Measurements from ENCODE around the gene ENTPD5. TPM values are rescaled to one million over a fixed set of nuclear protein-coding genes. Genes with fewer than 3 reads are reported as not detected.
"Not testable (repeated sequence)": the region's sequence is repeated elsewhere in the genome, so short reads cannot be mapped to it uniquely, and the experiment has no call there.

ENTPD5 gene
- total RNA-seq, 6 experiments from 2014 or later = 96.6 to 334 (median 150) TPM

- Histone ChIP-seq H3K27ac (peak overlapping the region in 2 of 3 donors; percentile 93 to 95), H3K9me3 (no peaks in the 10 kb centered on the region), H3K36me3 (no peaks in the 10 kb centered on the region), H3K27me3 (no peaks in the 10 kb centered on the region), H3K4me3 (peak overlapping the region in 1 of 3 donors; percentile 2), H3K4me1 (peaks cover 0 to 42% (median 19%) of the 10 kb centered on the region in 4 donors)
- DNase-seq (no peak), ATAC-seq (no peak)
- WGBS (ENCODE audit: insufficient coverage, low coverage, low lambda C conversion rate, missing lambda C conversion rate) = 51% methylated on average over 7 of the region's 7 CpGs
- TF ChIP-seq, protein P1, sequence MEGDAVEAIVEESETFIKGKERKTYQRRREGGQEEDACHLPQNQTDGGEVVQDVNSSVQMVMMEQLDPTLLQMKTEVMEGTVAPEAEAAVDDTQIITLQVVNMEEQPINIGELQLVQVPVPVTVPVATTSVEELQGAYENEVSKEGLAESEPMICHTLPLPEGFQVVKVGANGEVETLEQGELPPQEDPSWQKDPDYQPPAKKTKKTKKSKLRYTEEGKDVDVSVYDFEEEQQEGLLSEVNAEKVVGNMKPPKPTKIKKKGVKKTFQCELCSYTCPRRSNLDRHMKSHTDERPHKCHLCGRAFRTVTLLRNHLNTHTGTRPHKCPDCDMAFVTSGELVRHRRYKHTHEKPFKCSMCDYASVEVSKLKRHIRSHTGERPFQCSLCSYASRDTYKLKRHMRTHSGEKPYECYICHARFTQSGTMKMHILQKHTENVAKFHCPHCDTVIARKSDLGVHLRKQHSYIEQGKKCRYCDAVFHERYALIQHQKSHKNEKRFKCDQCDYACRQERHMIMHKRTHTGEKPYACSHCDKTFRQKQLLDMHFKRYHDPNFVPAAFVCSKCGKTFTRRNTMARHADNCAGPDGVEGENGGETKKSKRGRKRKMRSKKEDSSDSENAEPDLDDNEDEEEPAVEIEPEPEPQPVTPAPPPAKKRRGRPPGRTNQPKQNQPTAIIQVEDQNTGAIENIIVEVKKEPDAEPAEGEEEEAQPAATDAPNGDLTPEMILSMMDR (IDR thresholded peaks at IDR 0.05) = no peak
- TF ChIP-seq POLR2A (IDR thresholded peaks at IDR 0.05) = no peak
- intact Hi-C loops (cut with DNase I) = no loop called here
Measured at GRCh38 chr14:73997944-73998447, 21.1 kb downstream of the ENTPD5 start.

DNA sequence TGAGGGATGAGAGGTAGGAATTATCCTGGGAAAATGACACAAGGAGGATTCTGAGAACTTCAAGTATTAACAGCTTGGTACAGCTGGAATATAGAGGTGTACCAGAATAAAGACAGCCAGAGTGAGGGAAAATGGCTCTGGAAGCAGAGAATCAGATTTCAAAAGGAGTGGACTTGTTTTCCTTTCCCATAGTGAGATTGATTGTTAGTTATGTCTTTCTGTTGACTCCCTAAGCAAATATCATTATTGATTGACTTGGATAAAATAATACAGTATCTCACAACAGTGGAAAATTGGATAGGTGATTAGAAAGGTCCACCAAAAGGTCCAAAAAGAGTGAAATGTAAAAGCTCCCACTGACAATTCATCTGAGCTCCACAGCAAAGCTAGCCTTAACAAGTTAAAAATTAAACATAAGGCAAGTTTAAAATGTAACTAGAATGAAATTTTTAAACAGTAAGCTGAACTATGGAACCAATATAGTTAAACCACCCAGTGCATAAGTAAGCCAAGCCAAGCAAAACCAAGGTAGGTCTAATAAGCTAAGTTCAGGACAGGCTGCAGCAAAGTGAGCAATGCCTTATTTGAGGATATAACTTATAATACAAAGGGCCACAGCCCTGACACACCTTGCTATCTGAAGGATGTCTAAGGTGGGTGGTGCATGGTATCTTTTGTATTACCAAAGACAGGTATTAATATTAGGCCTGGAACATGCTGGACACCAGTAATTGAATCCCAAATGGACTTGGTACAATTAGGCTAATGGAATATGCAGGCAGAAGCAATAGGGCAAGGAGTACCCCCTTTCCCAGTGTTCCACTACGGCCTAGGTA is 21.8 kb downstream of the ENTPD5 start:
- H3K36me3 ChIP-seq = no peaks in the 10 kb centered on the region
- peak; percentile 22 for TF ChIP-seq POLR2A (IDR thresholded peaks at IDR 0.05)
- TF ChIP-seq, protein P1 (IDR thresholded peaks at IDR 0.05) = no peak
- peak overlapping the region in 2 of 3 donors; percentile 59 to 71 for H3K4me3 ChIP-seq
- peak overlapping the region; percentile 24 to 95 (median 93) for H3K27ac ChIP-seq
- 43% methylated on average over 1 of the region's 1 CpG for WGBS (ENCODE audit: insufficient coverage, low coverage, low lambda C conversion rate, missing lambda C conversion rate)
- H3K27me3 ChIP-seq = no peaks in the 10 kb centered on the region
- peak; percentile 59 to 75 (median 65) for ATAC-seq
- no peak for DNase-seq
- no peaks in the 10 kb centered on the region for H3K9me3 ChIP-seq
- intact Hi-C loops (cut with DNase I) = no loop called here
- peaks cover 0 to 49% (median 23%) of the 10 kb centered on the region in 4 donors for H3K4me1 ChIP-seq

DNA sequence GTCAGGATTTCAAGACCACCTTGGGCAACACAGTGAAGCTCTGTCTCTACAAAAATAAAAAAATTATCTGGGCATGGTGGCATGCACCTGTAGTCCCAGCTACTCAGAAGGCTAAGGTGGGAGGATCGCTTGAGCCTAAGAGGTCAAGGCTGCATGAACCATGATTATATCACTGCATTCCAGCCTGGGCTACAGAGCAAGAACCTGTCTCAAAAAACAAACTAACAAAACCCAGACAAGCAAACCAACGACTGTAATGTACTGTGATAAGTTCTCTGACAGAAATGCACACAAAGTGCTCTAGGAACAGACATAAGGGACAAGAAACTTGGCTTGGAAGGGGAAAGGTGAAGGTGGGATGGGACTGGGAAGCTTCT is 22.4 kb downstream of the ENTPD5 start:
- H3K27me3 ChIP-seq = no peaks in the 10 kb centered on the region
- intact Hi-C loops (cut with DNase I) = no loop called here
- peak overlapping the region in 2 of 3 donors; percentile 59 to 71 for H3K4me3 ChIP-seq
- 18% methylated on average over 2 of the region's 2 CpGs for WGBS (ENCODE audit: insufficient coverage, low coverage, low lambda C conversion rate, missing lambda C conversion rate)
- DNase-seq (peak in 1 of 3 donors; percentile 60), ATAC-seq (peak; percentile 55 to 61 (median 57))
- H3K9me3 ChIP-seq = no peaks in the 10 kb centered on the region
- peak overlapping the region; percentile 24 to 95 (median 93) for H3K27ac ChIP-seq
- H3K36me3 ChIP-seq = no peaks in the 10 kb centered on the region
- TF ChIP-seq, protein P1 (IDR thresholded peaks at IDR 0.05) = no peak
- TF ChIP-seq POLR2A (IDR thresholded peaks at IDR 0.05) = no peak
- H3K4me1 ChIP-seq = peaks cover 0 to 55% (median 26%) of the 10 kb centered on the region in 4 donors

GRCh38 chr14:73995977-73996378 is 23.1 kb downstream of the ENTPD5 start:
- DNase-seq = peak in 2 of 3 donors; percentile 70 to 79
- peak; percentile 37 to 70 (median 64) for ATAC-seq
- peak overlapping the region; percentile 24 to 95 (median 93) for H3K27ac ChIP-seq

GRCh38 chr14:73994926-73995325 is 24.2 kb downstream of the ENTPD5 start:
- Histone ChIP-seq H3K4me1 (peaks cover 0 to 68% (median 26%) of the 10 kb centered on the region in 4 donors), H3K27ac (peak overlapping the region; percentile 24 to 95 (median 93)), H3K4me3 (peak overlapping the region; percentile 28 to 71 (median 59))
- WGBS (ENCODE audit: insufficient coverage, low coverage, low lambda C conversion rate, missing lambda C conversion rate) = 37% methylated on average over 6 of the region's 7 CpGs
- peak in 1 of 3 donors; percentile 29 for DNase-seq
- H3K36me3 ChIP-seq; H3K27me3 ChIP-seq; intact Hi-C loops (cut with DNase I); ATAC-seq; H3K9me3 ChIP-seq: not testable (repeated sequence)

More at GRCh38 chr14:73995977-73996378, 23.1 kb downstream of the ENTPD5 start:
- no peaks in the 10 kb centered on the region for H3K9me3 ChIP-seq
- H3K4me1 ChIP-seq = peaks cover 0 to 62% (median 26%) of the 10 kb centered on the region in 4 donors
- WGBS (ENCODE audit: insufficient coverage, low coverage, low lambda C conversion rate, missing lambda C conversion rate) = 32% methylated on average over 8 of the region's 8 CpGs
- H3K36me3 ChIP-seq = peaks cover 0 to 4% (median 0%) of the 10 kb centered on the region in 4 donors
- intact Hi-C loops (cut with DNase I) = no loop called here
- H3K27me3 ChIP-seq = no peaks in the 10 kb centered on the region
- peak overlapping the region; percentile 28 to 71 (median 59) for H3K4me3 ChIP-seq
- TF ChIP-seq, protein P1 (IDR thresholded peaks at IDR 0.05) = no peak
- TF ChIP-seq POLR2A (IDR thresholded peaks at IDR 0.05) = peak; percentile 30

Measured in right lobe of liver (tissue), 6 donors.